Parathyroid adenoma (tissue), 2 donors: ENCODE measurements around the gene PRR14.

Experiments
- H2AFZ ChIP-seq: fragments of 300-600 bp; sonication (generic); one replicate; pipeline ENCODE4 v1.7.0; 2017; ENCODE audit warnings: antibody characterized with exemption, mild to moderate bottlenecking
- H3K27ac ChIP-seq: fragments of 300-600 bp; sonication (generic); one replicate; pipeline ENCODE4 v1.7.0; 2017
- H3K27me3 ChIP-seq: fragments of 300-600 bp; sonication (generic); one replicate; pipeline ENCODE4 v1.7.0; 2017; ENCODE audit warnings: low read length; ENCODE audit not compliant: control insufficient read depth, insufficient read depth
- H3K36me3 ChIP-seq: fragments of 300-600 bp; sonication (generic); one replicate; pipeline ENCODE4 v1.7.0; 2017; ENCODE audit warnings: low read length; ENCODE audit not compliant: control insufficient read depth, insufficient read depth
- H3K4me1 ChIP-seq: fragments of 300-600 bp; sonication (generic); one replicate; pipeline ENCODE4 v1.7.0; 2017; ENCODE audit warnings: control low read depth
- H3K4me2 ChIP-seq: fragments of 300-600 bp; sonication (generic); one replicate; pipeline ENCODE4 v1.7.0; 2017; ENCODE audit warnings: low read length
- H3K4me3 ChIP-seq: fragments of 300-600 bp; sonication (generic); one replicate; pipeline ENCODE4 v1.7.0; 2017; ENCODE audit warnings: low read depth, low read length
- H3K79me2 ChIP-seq: fragments of 300-600 bp; sonication (generic); one replicate; pipeline ENCODE4 v1.7.0; 2017; ENCODE audit warnings: control low read depth
- H3K9ac ChIP-seq: fragments of 300-600 bp; sonication (generic); one replicate; pipeline ENCODE4 v1.7.0; 2017; ENCODE audit warnings: mild to moderate bottlenecking
- H3K9me3 ChIP-seq: fragments of 300-600 bp; sonication (generic); one replicate; pipeline ENCODE4 v1.7.0; 2017; ENCODE audit warnings: low read length; ENCODE audit not compliant: control insufficient read depth
- TF ChIP-seq, protein P1 (sequence below): fragments of 300-600 bp; sonication (generic); IDR thresholded peaks from one replicate; pipeline ENCODE4 v1.7.0; 2017; ENCODE audit warnings: antibody characterized with exemption, mild to moderate bottlenecking
- donor health status: primary hyperparathyroidism.

PRR14 gene

GRCh38 chr16:30620169-30620568 is 30.6 kb upstream of the PRR14 start:
- Histone ChIP-seq H3K79me2 (no peaks in the 10 kb centered on the region), H3K27ac (no peak overlapping the region), H3K9me3 (no peaks in the 10 kb centered on the region), H2AFZ (no peak overlapping the region), H3K27me3 (no peaks in the 10 kb centered on the region), H3K4me1 (no peaks in the 10 kb centered on the region), H3K9ac (no peak overlapping the region), H3K4me3 (no peak overlapping the region), H3K4me2 (no peak overlapping the region), H3K36me3 (no peaks in the 10 kb centered on the region)
- TF ChIP-seq, protein P1, sequence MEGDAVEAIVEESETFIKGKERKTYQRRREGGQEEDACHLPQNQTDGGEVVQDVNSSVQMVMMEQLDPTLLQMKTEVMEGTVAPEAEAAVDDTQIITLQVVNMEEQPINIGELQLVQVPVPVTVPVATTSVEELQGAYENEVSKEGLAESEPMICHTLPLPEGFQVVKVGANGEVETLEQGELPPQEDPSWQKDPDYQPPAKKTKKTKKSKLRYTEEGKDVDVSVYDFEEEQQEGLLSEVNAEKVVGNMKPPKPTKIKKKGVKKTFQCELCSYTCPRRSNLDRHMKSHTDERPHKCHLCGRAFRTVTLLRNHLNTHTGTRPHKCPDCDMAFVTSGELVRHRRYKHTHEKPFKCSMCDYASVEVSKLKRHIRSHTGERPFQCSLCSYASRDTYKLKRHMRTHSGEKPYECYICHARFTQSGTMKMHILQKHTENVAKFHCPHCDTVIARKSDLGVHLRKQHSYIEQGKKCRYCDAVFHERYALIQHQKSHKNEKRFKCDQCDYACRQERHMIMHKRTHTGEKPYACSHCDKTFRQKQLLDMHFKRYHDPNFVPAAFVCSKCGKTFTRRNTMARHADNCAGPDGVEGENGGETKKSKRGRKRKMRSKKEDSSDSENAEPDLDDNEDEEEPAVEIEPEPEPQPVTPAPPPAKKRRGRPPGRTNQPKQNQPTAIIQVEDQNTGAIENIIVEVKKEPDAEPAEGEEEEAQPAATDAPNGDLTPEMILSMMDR = no peak

GRCh38 chr16:30621765-30622164 is 29.0 kb upstream of the PRR14 start:
- no peak overlapping the region for H2AFZ ChIP-seq
- H3K27me3 ChIP-seq = no peaks in the 10 kb centered on the region
- no peak overlapping the region for H3K9ac ChIP-seq
- no peak overlapping the region for H3K4me2 ChIP-seq
- no peaks in the 10 kb centered on the region for H3K4me1 ChIP-seq
- no peak overlapping the region for H3K4me3 ChIP-seq
- H3K36me3 ChIP-seq = no peaks in the 10 kb centered on the region
- TF ChIP-seq, protein P1 = no peak
- no peak overlapping the region for H3K27ac ChIP-seq
- H3K9me3 ChIP-seq = no peaks in the 10 kb centered on the region
- H3K79me2 ChIP-seq = no peaks in the 10 kb centered on the region

GRCh38 chr16:30622455-30623032 is 28.2 kb upstream of the PRR14 start:
- Histone ChIP-seq H3K4me1 (no peaks in the 10 kb centered on the region), H3K9me3 (no peaks in the 10 kb centered on the region), H3K9ac (no peak overlapping the region), H3K4me3 (no peak overlapping the region), H3K27me3 (no peaks in the 10 kb centered on the region), H3K27ac (no peak overlapping the region), H3K4me2 (no peak overlapping the region), H3K79me2 (no peaks in the 10 kb centered on the region), H3K36me3 (no peaks in the 10 kb centered on the region), H2AFZ (no peak overlapping the region)
- TF ChIP-seq, protein P1 = no peak

- Histone ChIP-seq H3K4me2 (no peak overlapping the region), H3K27ac (no peak overlapping the region), H3K27me3 (no peaks in the 10 kb centered on the region), H3K9ac (no peak overlapping the region), H3K9me3 (no peaks in the 10 kb centered on the region), H3K79me2 (no peaks in the 10 kb centered on the region), H3K4me1 (no peaks in the 10 kb centered on the region), H2AFZ (no peak overlapping the region), H3K36me3 (no peaks in the 10 kb centered on the region), H3K4me3 (no peak overlapping the region)
- TF ChIP-seq, protein P1 = no peak
These were observed 27.1 kb upstream of the PRR14 start for GRCh38 chr16:30623536-30624283.

GRCh38 chr16:30626236-30626635 is 24.5 kb upstream of the PRR14 start:
- Histone ChIP-seq H3K4me1 (no peaks in the 10 kb centered on the region), H2AFZ (no peak overlapping the region), H3K9me3 (no peaks in the 10 kb centered on the region), H3K36me3 (no peaks in the 10 kb centered on the region), H3K4me2 (no peak overlapping the region), H3K27ac (no peak overlapping the region), H3K79me2 (no peaks in the 10 kb centered on the region), H3K27me3 (no peaks in the 10 kb centered on the region), H3K4me3 (no peak overlapping the region), H3K9ac (no peak overlapping the region)
- TF ChIP-seq, protein P1 = no peak
